DOHH2 (cell line): ENCODE measurements around the gene UBASH3B.
"Not testable (repeated sequence)": the region's sequence is repeated elsewhere in the genome, so short reads cannot be mapped to it uniquely, and the experiment has no call there.

ENCODE experiments used
- H3F3A ChIP-seq: fragments of 200-600 bp; sonication (generic), shearing (Covaris generic); 2 replicates; pipeline ENCODE4 v1.6.0; 2016; ENCODE audit warnings: antibody characterized with exemption, mild to moderate bottlenecking; ENCODE audit not compliant: control insufficient read depth, insufficient read depth
- H3K27ac ChIP-seq: fragments of 200-600 bp; sonication (generic); 2 replicates; pipeline ENCODE4 v1.5.1; 2014; ENCODE audit warnings: low read depth, mild to moderate bottlenecking, low read length, moderate library complexity
- H3K27me3 ChIP-seq: fragments of 200-600 bp; sonication (generic); 2 replicates; pipeline ENCODE4 v1.6.1; 2014; ENCODE audit warnings: mild to moderate bottlenecking, low read length, mixed read lengths; ENCODE audit not compliant: control insufficient read depth
- H3K36me3 ChIP-seq: fragments of 200-600 bp; sonication (generic); 2 replicates; pipeline ENCODE4 v1.6.1; 2014; ENCODE audit warnings: mild to moderate bottlenecking, low read length, moderate library complexity, mixed read lengths; ENCODE audit not compliant: control insufficient read depth
- H3K4me1 ChIP-seq: fragments of 200-600 bp; sonication (generic); 2 replicates; pipeline ENCODE4 v1.6.1; 2014; ENCODE audit warnings: mild to moderate bottlenecking, low read length, mixed read lengths; ENCODE audit not compliant: control insufficient read depth
- H3K4me2 ChIP-seq: fragments of 200-600 bp; sonication (generic); 2 replicates; pipeline ENCODE4 v1.6.0; 2014; ENCODE audit warnings: mild to moderate bottlenecking, low read length, moderate library complexity
- H3K4me3 ChIP-seq: fragments of 200-600 bp; sonication (generic); 2 replicates; pipeline ENCODE4 v1.5.1; 2014; ENCODE audit warnings: mild to moderate bottlenecking, low read length, mixed read lengths
- H3K79me2 ChIP-seq: fragments of 200-600 bp; sonication (generic); 2 replicates; pipeline ENCODE4 v1.6.1; 2014; ENCODE audit warnings: mild to moderate bottlenecking, low read length, mixed read lengths; ENCODE audit not compliant: control insufficient read depth
- H3K9me2 ChIP-seq: fragments of 200-600 bp; sonication (generic); replicated peaks from 2 replicates; pipeline ENCODE4 v1.6.1; 2014; ENCODE audit warnings: mild to moderate bottlenecking, low read length, mixed read lengths; ENCODE audit not compliant: control insufficient read depth
- H3K9me3 ChIP-seq: fragments of 200-600 bp; sonication (generic); 2 replicates; pipeline ENCODE4 v1.6.1; 2014; ENCODE audit warnings: antibody characterized with exemption, low read length, mixed read lengths; ENCODE audit not compliant: control insufficient read depth, insufficient read depth
- H4K20me1 ChIP-seq: fragments of 200-600 bp; sonication (generic); 2 replicates; pipeline ENCODE4 v1.6.0; 2014; ENCODE audit warnings: low read depth, mild to moderate bottlenecking, antibody characterized with exemption, low read length, moderate library complexity; ENCODE audit not compliant: control insufficient read depth, insufficient read depth
- CTCF ChIP-seq: fragments of 200-600 bp; sonication (generic); IDR thresholded peaks from one replicate; pipeline ENCODE4 v1.5.1; 2014; ENCODE audit warnings: antibody characterized with exemption, mild to moderate bottlenecking, low read depth, low read length; ENCODE audit not compliant: poor library complexity, severe bottlenecking
- EZH2phosphoT487 ChIP-seq: fragments of 200-600 bp; sonication (generic); IDR thresholded peaks from 2 replicates; pipeline ENCODE4 v1.6.1; 2017; ENCODE audit warnings: borderline replicate concordance, mild to moderate bottlenecking, antibody characterized with exemption, low read length, moderate library complexity, mixed read lengths

The UBASH3B gene

GRCh38 chr11:122619757-122620156, 35.8 kb upstream of the UBASH3B start:
- Histone ChIP-seq H4K20me1 (no peaks in the 10 kb centered on the region), H3K79me2 (no peaks in the 10 kb centered on the region), H3K4me2 (no peak overlapping the region), H3K9me2 (no peaks in the 10 kb centered on the region), H3K27ac (no peak overlapping the region), H3K9me3 (no peaks in the 10 kb centered on the region), H3K4me1 (no peaks in the 10 kb centered on the region), H3K36me3 (no peaks in the 10 kb centered on the region), H3K27me3 (peaks cover 3% of the 10 kb centered on the region; the same call in 1 of the 2 replicates), H3F3A (no peaks in the 10 kb centered on the region), H3K4me3 (no peak overlapping the region)
- no peak for TF ChIP-seq CTCF
- TF ChIP-seq EZH2phosphoT487 = no peak

GRCh38 chr11:122625501-122625900, 30.0 kb upstream of the UBASH3B start:
- H3F3A ChIP-seq, H3K4me1 ChIP-seq, H3K9me2 ChIP-seq, H3K79me2 ChIP-seq, H4K20me1 ChIP-seq, H3K36me3 ChIP-seq, H3K4me2 ChIP-seq, H3K4me3 ChIP-seq, H3K9me3 ChIP-seq, H3K27me3 ChIP-seq, H3K27ac ChIP-seq: not testable (repeated sequence)

GRCh38 chr11:122625976-122626665, 29.4 kb upstream of the UBASH3B start:
- Histone ChIP-seq H3K36me3 (no peaks in the 10 kb centered on the region), H3K27me3 (peaks cover 10% of the 10 kb centered on the region), H3K79me2 (no peaks in the 10 kb centered on the region), H3K9me3 (no peaks in the 10 kb centered on the region), H3K9me2 (no peaks in the 10 kb centered on the region), H4K20me1 (no peaks in the 10 kb centered on the region), H3F3A (no peaks in the 10 kb centered on the region), H3K4me2 (no peak overlapping the region), H3K4me3 (no peak overlapping the region), H3K27ac (no peak overlapping the region), H3K4me1 (peaks cover 4% of the 10 kb centered on the region)
- TF ChIP-seq CTCF (no peak), EZH2phosphoT487 (no peak)

- Histone ChIP-seq H3K79me2 (no peaks in the 10 kb centered on the region), H3K4me2 (no peak overlapping the region), H3K36me3 (no peaks in the 10 kb centered on the region), H3K4me3 (no peak overlapping the region), H3K27me3 (peaks cover 7% of the 10 kb centered on the region; the same call in 1 of the 2 replicates), H3K4me1 (peaks cover 4% of the 10 kb centered on the region), H3F3A (no peaks in the 10 kb centered on the region), H3K27ac (no peak overlapping the region), H3K9me3 (no peaks in the 10 kb centered on the region), H4K20me1 (no peaks in the 10 kb centered on the region), H3K9me2 (no peaks in the 10 kb centered on the region)
- TF ChIP-seq CTCF = no peak
- TF ChIP-seq EZH2phosphoT487 = no peak
Measured at GRCh38 chr11:122627745-122628144, 27.8 kb upstream of the UBASH3B start.
